K562 (cell line): ENCODE data around the gene PDE1C. TPM values are rescaled to one million over a fixed set of nuclear protein-coding genes. Genes with fewer than 3 reads are reported as not detected.

Experiments used
- ATAC-seq: fragments of 200-7000 bp; cut with Tn5 transposase; 3 replicates; pipeline ENCODE4 v1.9.1; 2020; ENCODE audit warnings: moderate library complexity
- BruUV-seq: library from RNA; stranded (reverse); fragments of 400-500 nt; replicated peaks from 2 replicates; lab custom pipeline; 2021; lab: Mats Ljungman, UMichigan
- CTCF ChIA-PET: fragments of 300-600 bp; formaldehyde crosslinking; extraction: SDS; loops from one replicate; lab custom pipeline; 2021; ENCODE audit warnings: low intra/inter-chr PET ratio; lab: Yijun Ruan, JAX
- POLR2A ChIA-PET: fragments of 300-600, 350-650 bp; sonication (Branson Sonifier 250); formaldehyde crosslinking; extraction: SDS; loops from one replicate; lab custom pipeline; 2021; ENCODE audit warnings: antibody characterized with exemption, inconsistent platforms; lab: Yijun Ruan, JAX
- DNase-seq, 4 experiments: peaks; one replicate each; pipeline versions ENCODE4 v3.0.0 to v3.0.0-alpha.2; 2011 to 2018; ENCODE audit warnings: low spot score in 3 of 4, mixed read lengths in 3 of 4; ENCODE audit errors: extremely low read depth in 1 of 4
- FAIRE-seq: peaks from 2 replicates; lab custom pipeline; 2011; peaks lifted over from hg19 to GRCh38; lab: Jason Lieb, UNC
- H2AFZ ChIP-seq: 2 replicates; pipeline ENCODE4 v1.6.0; 2011; ENCODE audit warnings: low read depth, low read length, control low read depth, inconsistent platforms
- H3K27ac ChIP-seq: fragments of 200-600 bp; 3 replicates; pipeline ENCODE4 v1.8.0; 2011; ENCODE audit warnings: low read depth, mild to moderate bottlenecking, control low read depth, inconsistent platforms, low read length, moderate library complexity, mixed read lengths; ENCODE audit errors: extremely low read depth
- H3K27me3 ChIP-seq, 2 experiments: fragments of 300-600 bp in 1 of 2; 2 replicates in 1 of 2; 3 replicates in 1 of 2; pipeline versions ENCODE4 v1.6.0 to v1.8.0; 2011; ENCODE audit warnings: inconsistent platforms in 2 of 2, low read length in 2 of 2, mild to moderate bottlenecking in 1 of 2, mixed read lengths in 1 of 2, moderate library complexity in 1 of 2; ENCODE audit not compliant: control insufficient read depth in 2 of 2, insufficient read depth in 2 of 2
- H3K36me3 ChIP-seq: fragments of 300-600 bp; 3 replicates; pipeline ENCODE4 v1.8.0; 2011; ENCODE audit warnings: mild to moderate bottlenecking, low read length, inconsistent platforms; ENCODE audit not compliant: control insufficient read depth, insufficient read depth
- H3K4me1 ChIP-seq, 2 experiments: fragments of 200-600 bp in 1 of 2; replicated peaks in 1 of 2; 2 replicates in 1 of 2; 3 replicates in 1 of 2; pipeline versions ENCODE4 v1.5.1 to v1.8.0; 2011; ENCODE audit warnings: inconsistent platforms in 2 of 2, low read length in 2 of 2, mild to moderate bottlenecking in 1 of 2, mixed read lengths in 1 of 2, moderate library complexity in 1 of 2; ENCODE audit not compliant: control insufficient read depth in 2 of 2, insufficient read depth in 2 of 2
- H3K4me2 ChIP-seq: 2 replicates; pipeline ENCODE4 v1.6.1; 2011; ENCODE audit warnings: low read length, control low read depth, inconsistent platforms, mixed read lengths; ENCODE audit not compliant: insufficient read depth
- H3K4me3 ChIP-seq: fragments of 200-600 bp; sonication (generic), shearing (Covaris generic); 2 replicates; pipeline ENCODE4 v1.5.1; 2016; ENCODE audit warnings: control low read depth, inconsistent platforms
- H3K79me2 ChIP-seq: fragments of 200-600 bp; 3 replicates; pipeline ENCODE4 v1.8.0; 2011; ENCODE audit warnings: low read length, inconsistent platforms; ENCODE audit not compliant: control insufficient read depth, insufficient read depth
- H3K9ac ChIP-seq, 2 experiments: 2 replicates each; pipeline versions ENCODE4 v1.6.0 to v1.6.1; 2011; ENCODE audit warnings: low read depth in 2 of 2, low read length in 2 of 2, control low read depth in 1 of 2, inconsistent platforms in 1 of 2, mild to moderate bottlenecking in 1 of 2, mixed read lengths in 1 of 2; ENCODE audit not compliant: insufficient read depth in 1 of 2
- H3K9me1 ChIP-seq: one replicate; pipeline ENCODE4 v1.6.0; 2011; ENCODE audit warnings: inconsistent platforms, mild to moderate bottlenecking, low read length, moderate library complexity; ENCODE audit not compliant: control insufficient read depth, insufficient read depth
- H3K9me3 ChIP-seq: replicated peaks from 2 replicates; pipeline ENCODE4 v1.5.1; 2011; ENCODE audit warnings: low read depth, low read length, inconsistent platforms; ENCODE audit not compliant: control insufficient read depth, insufficient read depth
- H4K20me1 ChIP-seq: replicated peaks from 2 replicates; pipeline ENCODE4 v1.6.1; 2011; ENCODE audit warnings: low read length, inconsistent platforms, mixed read lengths; ENCODE audit not compliant: control insufficient read depth, insufficient read depth
- ARHGAP35 ChIP-seq: fragments of 450-650 bp; IDR thresholded peaks from 2 replicates; pipeline ENCODE4 v1.6.1; 2018; ENCODE audit not compliant: partially characterized antibody
- CBX1 ChIP-seq: sonication (generic); IDR thresholded peaks from 2 replicates; pipeline ENCODE4 v1.6.1; 2016; ENCODE audit warnings: antibody characterized with exemption, low read depth, mild to moderate bottlenecking
- XRCC3 ChIP-seq: fragments of 450-650 bp; IDR thresholded peaks from 2 replicates; pipeline ENCODE4 v1.6.1; 2017; ENCODE audit warnings: mild to moderate bottlenecking, moderate library complexity
- WGBS: fragments of 100-300 bp; shearing (Covaris generic); methylation state at CpG from one replicate; pipeline ENCODE4 v1.1.6; 2016; ENCODE audit warnings: low coverage, mixed read lengths; ENCODE audit not compliant: insufficient coverage; ENCODE audit errors: missing lambda C conversion rate; 5-methylcytosine and 5-hydroxymethylcytosine counted together
- in situ Hi-C: fragments of 300-500 bp; cut with MboI; formaldehyde crosslinking; loops from 4 replicates; pipeline ENCODE4 v1.15.0; 2018; ENCODE audit warnings: inconsistent platforms, mixed read lengths
- intact Hi-C: fragments of 100-400 bp; cut with micrococcal nuclease; formaldehyde crosslinking; loops from 2 replicates; pipeline ENCODE4 v1.14.2; 2022
- polyA plus RNA-seq, 8 experiments: library from polyadenylated mRNA; depleted of rRNA in 4 of 8; stranded (reverse) in 5 of 8; unstranded in 3 of 8; fragments of >200 nt; fragmentation: Nextera tagmentation in 2 of 8; fragmentation: Illumina TruSeq in 1 of 8; extraction: Ambion mirVana in 2 of 8; extraction: Trizol in 1 of 8; gene quantifications; 2 replicates each; pipeline versions ENCODE4 v1.2.1 to v1.2.3, GENCODE V29; 2011 to 2014; ENCODE audit warnings: inconsistent platforms in 1 of 8, missing spikeins in 1 of 8
- total RNA-seq, 7 experiments: library from RNA; depleted of rRNA in 6 of 7; stranded (reverse); fragments of >200 nt in 6 of 7; fragmentation: Illumina TruSeq in 2 of 7; extraction: Trizol in 2 of 7; gene quantifications; 2 replicates each; pipeline versions ENCODE4 v1.2.1 to v1.2.3, GENCODE V29; 2011 to 2021; ENCODE audit warnings: low replicate concordance in 1 of 7
- TF ChIP-seq, protein P1 (sequence below): fragments of 200-800 bp; sonication (Bioruptor generic); IDR thresholded peaks from 2 replicates; pipeline ENCODE4 v1.6.1; 2017; ENCODE audit warnings: missing genetic modification characterization, missing compliant biosample characterization

The PDE1C gene
- total and polyA plus RNA-seq, 9 of the 15 experiments (the other 6 are each of a cell fraction or from before 2014, with no cell fraction given), result under 0.01 to 0.01 TPM; not detected in 7

DNA sequence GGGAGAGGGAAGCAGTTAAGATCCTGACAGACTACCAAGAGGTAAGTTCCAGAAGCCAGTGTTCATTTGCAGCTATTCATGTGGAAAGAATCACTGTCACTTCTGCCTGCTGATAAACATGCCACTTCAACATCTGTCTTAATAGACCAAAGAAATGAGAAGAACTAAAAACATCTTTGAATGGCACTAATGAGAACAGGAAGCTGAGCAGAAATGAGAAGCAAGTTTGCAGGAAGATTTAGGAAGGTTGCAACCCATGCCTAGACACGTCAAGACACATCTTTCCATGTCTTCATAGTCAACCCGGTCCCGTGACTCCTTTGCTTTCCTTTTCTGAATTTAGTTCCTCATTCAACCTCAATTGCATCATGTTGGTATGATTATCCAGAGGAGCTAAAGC lies 180.0 kb downstream of the PDE1C start:
- no peak overlapping the region for H3K27ac ChIP-seq
- no peaks in the 10 kb centered on the region for H3K79me2 ChIP-seq
- no peak overlapping the region for H3K4me3 ChIP-seq
- FAIRE-seq (no peak), ATAC-seq (no peak), DNase-seq (no peak)
- POLR2A ChIA-PET, result no interaction called here
- H3K36me3 ChIP-seq, result no peaks in the 10 kb centered on the region
- H2AFZ ChIP-seq, result no peak overlapping the region
- H3K9me1 ChIP-seq, result no peaks in the 10 kb centered on the region
- intact Hi-C loops, result no loop called here
- no peak overlapping the region for H3K9ac ChIP-seq
- no peaks in the 10 kb centered on the region for H3K9me3 ChIP-seq
- H3K4me2 ChIP-seq, result no peak overlapping the region
- in situ Hi-C loops, result no loop called here
- TF ChIP-seq ARHGAP35, result no peak
- TF ChIP-seq XRCC3, result no peak
- TF ChIP-seq, protein P1, sequence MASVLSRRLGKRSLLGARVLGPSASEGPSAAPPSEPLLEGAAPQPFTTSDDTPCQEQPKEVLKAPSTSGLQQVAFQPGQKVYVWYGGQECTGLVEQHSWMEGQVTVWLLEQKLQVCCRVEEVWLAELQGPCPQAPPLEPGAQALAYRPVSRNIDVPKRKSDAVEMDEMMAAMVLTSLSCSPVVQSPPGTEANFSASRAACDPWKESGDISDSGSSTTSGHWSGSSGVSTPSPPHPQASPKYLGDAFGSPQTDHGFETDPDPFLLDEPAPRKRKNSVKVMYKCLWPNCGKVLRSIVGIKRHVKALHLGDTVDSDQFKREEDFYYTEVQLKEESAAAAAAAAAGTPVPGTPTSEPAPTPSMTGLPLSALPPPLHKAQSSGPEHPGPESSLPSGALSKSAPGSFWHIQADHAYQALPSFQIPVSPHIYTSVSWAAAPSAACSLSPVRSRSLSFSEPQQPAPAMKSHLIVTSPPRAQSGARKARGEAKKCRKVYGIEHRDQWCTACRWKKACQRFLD (CRISPR knock-in tag), result no peak
- CTCF ChIA-PET, result no interaction called here
- BruUV-seq, result no TSS peak
- H3K27me3 ChIP-seq, result no peaks in the 10 kb centered on the region
- no peaks in the 10 kb centered on the region for H3K4me1 ChIP-seq
- no peaks in the 10 kb centered on the region for H4K20me1 ChIP-seq
- 0% methylated on average over 3 of the region's 3 CpGs for WGBS

DNA sequence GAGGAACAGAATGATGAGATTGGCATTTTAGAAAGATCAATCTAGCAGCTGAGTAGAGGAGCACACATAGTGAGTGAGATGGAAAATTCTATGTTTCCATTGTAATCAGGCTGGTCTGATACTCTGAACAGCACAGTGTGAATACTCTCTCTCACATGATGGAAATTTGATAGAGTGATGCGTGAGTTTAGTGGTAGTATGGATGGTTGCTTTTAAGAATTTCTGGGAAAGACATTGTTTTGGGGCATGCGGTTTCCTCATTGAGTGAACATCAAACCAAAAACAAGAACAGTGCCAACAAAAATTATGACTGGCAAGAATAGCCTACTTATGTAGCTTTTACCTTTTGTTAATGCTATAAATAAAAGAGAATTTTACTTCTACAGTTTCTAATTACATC lies 183.2 kb downstream of the PDE1C start:
- Histone ChIP-seq H3K9ac (no peak overlapping the region), H3K36me3 (no peaks in the 10 kb centered on the region), H3K9me3 (no peaks in the 10 kb centered on the region), H3K4me2 (no peak overlapping the region), H3K4me1 (no peaks in the 10 kb centered on the region), H3K9me1 (no peaks in the 10 kb centered on the region), H4K20me1 (no peaks in the 10 kb centered on the region), H2AFZ (no peak overlapping the region), H3K79me2 (no peaks in the 10 kb centered on the region), H3K27me3 (no peaks in the 10 kb centered on the region), H3K4me3 (no peak overlapping the region), H3K27ac (no peak overlapping the region)
- DNase-seq (no peak), FAIRE-seq (no peak), ATAC-seq (no peak)
- TF ChIP-seq CBX1, result no peak
- BruUV-seq, result no TSS peak
- 0% methylated on average over 2 of the region's 2 CpGs for WGBS
- POLR2A ChIA-PET, result no interaction called here
- intact Hi-C loops, result no loop called here
- in situ Hi-C loops, result no loop called here
- CTCF ChIA-PET, result no interaction called here
